C4-2B (cell line): ENCODE measurements around the gene UBTD1.
"Not testable (repeated sequence)": the region's sequence is repeated elsewhere in the genome, so short reads cannot be mapped to it uniquely, and the experiment has no call there.

Experiments used
- H3K27ac ChIP-seq: fragments of 450-650 bp; 2 replicates; pipeline ENCODE4 v1.5.1; 2017
- CTCF ChIP-seq: fragments of 450-650 bp; conservative IDR thresholded peaks from 2 replicates; pipeline ENCODE4 v1.5.1; 2017; ENCODE audit warnings: mild to moderate bottlenecking
- ZFX ChIP-seq: fragments of 450-650 bp; IDR thresholded peaks from 2 replicates; pipeline ENCODE4 v1.6.1; 2017

UBTD1 gene

GRCh38 chr10:97466755-97467154 lies 32.0 kb upstream of the UBTD1 start:
- TF ChIP-seq CTCF (no peak), ZFX (no peak)
- no peak overlapping the region for H3K27ac ChIP-seq

- TF ChIP-seq CTCF, result no peak
- TF ChIP-seq ZFX, result no peak
- H3K27ac ChIP-seq, result no peak overlapping the region
These were observed 30.6 kb upstream of the UBTD1 start for GRCh38 chr10:97468162-97468561.

- H3K27ac ChIP-seq, result not testable (repeated sequence)
These were observed 29.9 kb upstream of the UBTD1 start for GRCh38 chr10:97468781-97469180.

- TF ChIP-seq ZFX (no peak), CTCF (no peak)
- H3K27ac ChIP-seq, result no peak overlapping the region
These were observed 23.8 kb upstream of the UBTD1 start for GRCh38 chr10:97474918-97475317.

GRCh38 chr10:97475936-97476594 lies 22.7 kb upstream of the UBTD1 start:
- no peak overlapping the region for H3K27ac ChIP-seq
- TF ChIP-seq CTCF (no peak), ZFX (no peak)

GRCh38 chr10:97479410-97479809 lies 19.3 kb upstream of the UBTD1 start:
- H3K27ac ChIP-seq, result not testable (repeated sequence)

GRCh38 chr10:97479939-97480338 lies 18.8 kb upstream of the UBTD1 start:
- TF ChIP-seq CTCF, result no peak
- TF ChIP-seq ZFX, result no peak
- no peak overlapping the region for H3K27ac ChIP-seq

GRCh38 chr10:97481071-97481470 lies 17.7 kb upstream of the UBTD1 start:
- H3K27ac ChIP-seq, result no peak overlapping the region

More at GRCh38 chr10:97481071-97481470, 17.7 kb upstream of the UBTD1 start:
- no peak for TF ChIP-seq CTCF
- TF ChIP-seq ZFX, result no peak
